ENCODE results near the gene CIPC.

The CIPC gene

DNA sequence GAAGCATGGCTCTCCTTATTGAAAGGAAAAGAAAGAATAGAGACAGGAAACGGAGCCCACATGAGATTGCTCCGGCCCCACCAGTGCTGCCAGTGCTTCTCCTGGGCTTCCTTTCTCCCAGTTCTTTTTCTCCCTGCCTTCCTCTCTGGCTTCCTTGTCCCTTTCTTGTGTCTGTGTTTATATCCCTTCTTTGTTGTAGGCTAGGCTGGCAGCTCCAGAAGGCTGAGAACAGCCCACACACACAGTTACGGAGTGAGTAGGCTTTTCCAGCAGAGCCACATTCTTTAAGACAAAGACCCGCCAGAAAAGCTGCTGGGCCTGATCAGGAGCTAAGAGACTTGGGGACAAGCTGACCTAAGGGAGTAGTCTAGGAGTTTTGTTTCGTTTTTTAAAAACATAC, 13.0 kb downstream of the CIPC start:
- WGBS, 2 experiments: 0% methylated on average over 4 of the region's 5 CpGs
- Histone ChIP-seq H3K4me1 (ENCODE audit: control insufficient read depth, insufficient read depth, low read length) (peaks cover 26% of the 10 kb centered on the region), H3K9me3 (ENCODE audit: control insufficient read depth, low read length) (no peaks in the 10 kb centered on the region), H3K4me3 (ENCODE audit: insufficient read depth, low read depth, low read length) (no peak overlapping the region), H3K36me3 (ENCODE audit: control insufficient read depth, insufficient read depth, low read length) (peaks cover 24% of the 10 kb centered on the region), H3K27me3 (ENCODE audit: control insufficient read depth, insufficient read depth, low read length, poor library complexity, severe bottlenecking) (no peaks in the 10 kb centered on the region), H3K27ac (ENCODE audit: insufficient read depth, low read depth, low read length, poor library complexity, severe bottlenecking) (peak overlapping the region; percentile 93)

DNA sequence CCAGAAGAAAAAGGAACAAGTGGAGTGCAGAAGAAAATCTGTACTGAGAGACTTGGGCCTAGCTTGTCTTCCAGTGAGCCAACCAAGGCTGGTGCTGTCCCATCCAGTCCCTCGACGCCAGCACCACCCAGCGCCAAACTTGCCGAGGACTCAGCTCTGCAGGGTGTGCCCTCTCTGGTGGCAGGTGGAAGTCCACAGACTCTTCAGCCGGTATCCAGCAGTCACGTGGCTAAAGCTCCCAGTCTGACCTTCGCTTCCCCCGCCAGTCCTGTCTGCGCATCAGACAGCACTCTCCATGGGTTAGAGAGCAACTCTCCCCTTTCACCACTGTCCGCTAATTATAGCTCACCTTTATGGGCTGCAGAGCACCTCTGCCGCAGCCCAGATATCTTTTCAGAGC, 15.6 kb downstream of the CIPC start:
- Histone ChIP-seq H3K9me3 (ENCODE audit: control insufficient read depth, low read length) (no peaks in the 10 kb centered on the region), H3K36me3 (ENCODE audit: control insufficient read depth, insufficient read depth, low read length) (peaks cover 13% of the 10 kb centered on the region), H3K27ac (ENCODE audit: insufficient read depth, low read depth, low read length, poor library complexity, severe bottlenecking) (no peak overlapping the region), H3K27me3 (ENCODE audit: control insufficient read depth, insufficient read depth, low read length, poor library complexity, severe bottlenecking) (no peaks in the 10 kb centered on the region), H3K4me1 (ENCODE audit: control insufficient read depth, insufficient read depth, low read length) (peaks cover 26% of the 10 kb centered on the region), H3K4me3 (ENCODE audit: insufficient read depth, low read depth, low read length) (no peak overlapping the region)
- WGBS, 2 experiments: 92 to 94% methylated on average over 11 of the region's 11 CpGs

DNA sequence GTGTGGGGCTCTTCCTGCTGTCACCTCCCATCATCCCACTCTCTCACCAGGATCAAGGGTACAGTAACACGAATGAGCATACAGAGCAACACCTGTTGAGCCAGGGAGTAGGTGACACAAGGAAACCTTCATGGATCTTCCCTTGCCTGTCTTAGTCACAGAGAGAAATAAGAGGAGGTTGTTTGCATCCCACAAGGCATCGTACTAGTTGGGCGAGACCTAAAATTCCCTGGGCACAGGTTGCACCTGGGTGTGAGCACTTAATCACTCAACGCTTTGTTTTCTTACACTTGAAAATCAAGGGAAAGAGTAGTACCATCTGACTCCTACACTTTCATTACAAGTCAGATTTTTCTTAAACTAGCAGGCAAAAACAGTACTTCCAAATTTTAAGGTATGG, 16.6 kb downstream of the CIPC start:
- Histone ChIP-seq H3K36me3 (ENCODE audit: control insufficient read depth, insufficient read depth, low read length) (peaks cover 13% of the 10 kb centered on the region), H3K27ac (ENCODE audit: insufficient read depth, low read depth, low read length, poor library complexity, severe bottlenecking) (no peak overlapping the region), H3K4me1 (ENCODE audit: control insufficient read depth, insufficient read depth, low read length) (peaks cover 22% of the 10 kb centered on the region), H3K4me3 (ENCODE audit: insufficient read depth, low read depth, low read length) (no peak overlapping the region), H3K9me3 (ENCODE audit: control insufficient read depth, low read length) (no peaks in the 10 kb centered on the region), H3K27me3 (ENCODE audit: control insufficient read depth, insufficient read depth, low read length, poor library complexity, severe bottlenecking) (no peaks in the 10 kb centered on the region)
- 95 to 97% methylated on average over 4 of the region's 4 CpGs for WGBS, 2 experiments

GRCh38 chr14:77116172-77116817, 18.2 kb downstream of the CIPC start:
- peaks cover 13% of the 10 kb centered on the region for H3K36me3 ChIP-seq (ENCODE audit: control insufficient read depth, insufficient read depth, low read length)

DNA sequence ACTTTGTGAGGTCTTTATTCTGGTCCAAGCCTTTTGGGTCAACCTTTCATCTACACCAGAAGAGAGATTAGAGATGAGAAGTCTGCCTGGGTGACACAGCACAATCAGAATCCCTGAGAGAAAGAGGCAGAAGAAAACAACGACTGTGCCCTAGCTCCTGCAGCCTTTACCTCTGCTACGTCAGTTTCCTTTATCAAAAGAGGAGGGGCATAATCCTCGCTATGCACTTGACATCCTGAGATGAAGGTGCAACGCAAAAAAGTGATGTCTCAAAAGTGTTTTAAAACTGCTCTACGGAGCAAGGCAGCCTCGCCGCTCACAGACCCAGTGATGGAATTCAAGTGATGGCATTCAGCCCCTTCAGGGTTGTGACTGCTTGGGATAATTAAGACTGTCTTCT, 21.8 kb downstream of the CIPC start:
- H3K27me3 ChIP-seq (ENCODE audit: control insufficient read depth, insufficient read depth, low read length, poor library complexity, severe bottlenecking): peaks cover 13% of the 10 kb centered on the region
- no peak overlapping the region for H3K27ac ChIP-seq (ENCODE audit: insufficient read depth, low read depth, low read length, poor library complexity, severe bottlenecking)
- H3K4me1 ChIP-seq (ENCODE audit: control insufficient read depth, insufficient read depth, low read length): peaks cover 13% of the 10 kb centered on the region
- no peaks in the 10 kb centered on the region for H3K9me3 ChIP-seq (ENCODE audit: control insufficient read depth, low read length)
- no peak overlapping the region for H3K4me3 ChIP-seq (ENCODE audit: insufficient read depth, low read depth, low read length)
- H3K36me3 ChIP-seq (ENCODE audit: control insufficient read depth, insufficient read depth, low read length): no peaks in the 10 kb centered on the region
- 93 to 95% methylated on average over 7 of the region's 7 CpGs for WGBS, 2 experiments

More at GRCh38 chr14:77116172-77116817, 18.2 kb downstream of the CIPC start:
- no peak overlapping the region for H3K4me3 ChIP-seq (ENCODE audit: insufficient read depth, low read depth, low read length)
- no peaks in the 10 kb centered on the region for H3K9me3 ChIP-seq (ENCODE audit: control insufficient read depth, low read length)
- H3K27ac ChIP-seq (ENCODE audit: insufficient read depth, low read depth, low read length, poor library complexity, severe bottlenecking): no peak overlapping the region
- WGBS, 2 experiments: 92 to 93% methylated on average over 2 of the region's 2 CpGs
- H3K4me1 ChIP-seq (ENCODE audit: control insufficient read depth, insufficient read depth, low read length): peaks cover 14% of the 10 kb centered on the region
- no peaks in the 10 kb centered on the region for H3K27me3 ChIP-seq (ENCODE audit: control insufficient read depth, insufficient read depth, low read length, poor library complexity, severe bottlenecking)

- H3K4me1 ChIP-seq (ENCODE audit: control insufficient read depth, insufficient read depth, low read length): peaks cover 13% of the 10 kb centered on the region
- H3K4me3 ChIP-seq (ENCODE audit: insufficient read depth, low read depth, low read length): no peak overlapping the region
- no peaks in the 10 kb centered on the region for H3K36me3 ChIP-seq (ENCODE audit: control insufficient read depth, insufficient read depth, low read length)
- H3K9me3 ChIP-seq (ENCODE audit: control insufficient read depth, low read length): no peaks in the 10 kb centered on the region
- 50 to 52% methylated on average over 9 of the region's 9 CpGs for WGBS, 2 experiments
- H3K27ac ChIP-seq (ENCODE audit: insufficient read depth, low read depth, low read length, poor library complexity, severe bottlenecking): no peak overlapping the region
- H3K27me3 ChIP-seq (ENCODE audit: control insufficient read depth, insufficient read depth, low read length, poor library complexity, severe bottlenecking): peaks cover 23% of the 10 kb centered on the region
Measured at GRCh38 chr14:77120771-77121743, 23.0 kb downstream of the CIPC start.

DNA sequence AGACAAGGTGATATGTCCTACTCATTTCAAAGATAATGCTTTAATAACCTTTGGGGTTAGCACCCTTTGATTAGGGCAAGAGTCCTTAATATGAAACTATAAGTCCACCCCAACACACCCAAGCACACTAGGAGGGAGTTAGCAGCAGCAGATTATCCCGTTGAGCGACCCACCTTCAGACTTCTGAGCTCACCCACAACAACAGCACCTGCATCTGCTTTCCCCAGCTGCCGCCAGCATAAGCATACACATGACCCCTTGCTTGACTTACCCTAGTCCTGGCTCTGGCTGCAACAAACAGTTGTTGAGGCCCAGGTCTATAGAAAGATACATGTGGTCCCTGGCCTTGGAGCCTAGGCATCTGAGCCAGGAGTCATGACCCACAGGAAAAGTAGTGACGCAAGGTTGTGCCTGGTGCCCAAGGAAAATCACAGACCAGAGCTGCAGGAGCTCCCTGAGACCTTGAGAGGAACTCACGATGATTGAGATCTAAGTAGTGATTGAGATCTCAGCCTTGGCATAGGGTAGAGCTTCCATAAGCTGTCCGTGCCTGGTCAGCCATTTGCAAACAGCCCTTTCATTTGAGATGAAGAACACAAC, 24.6 kb downstream of the CIPC start:
- H3K27ac ChIP-seq (ENCODE audit: insufficient read depth, low read depth, low read length, poor library complexity, severe bottlenecking): no peak overlapping the region
- no peaks in the 10 kb centered on the region for H3K9me3 ChIP-seq (ENCODE audit: control insufficient read depth, low read length)
- H3K4me1 ChIP-seq (ENCODE audit: control insufficient read depth, insufficient read depth, low read length): peaks cover 13% of the 10 kb centered on the region
- WGBS, 2 experiments: 89 to 95% methylated on average over 6 of the region's 6 CpGs
- H3K4me3 ChIP-seq (ENCODE audit: insufficient read depth, low read depth, low read length): no peak overlapping the region
- peaks cover 30% of the 10 kb centered on the region for H3K27me3 ChIP-seq (ENCODE audit: control insufficient read depth, insufficient read depth, low read length, poor library complexity, severe bottlenecking)
- H3K36me3 ChIP-seq (ENCODE audit: control insufficient read depth, insufficient read depth, low read length): no peaks in the 10 kb centered on the region

GRCh38 chr14:77123381-77124325, 25.6 kb downstream of the CIPC start:
- WGBS, 2 experiments: 80 to 82% methylated on average over 9 of the region's 9 CpGs
- Histone ChIP-seq H3K36me3 (ENCODE audit: control insufficient read depth, insufficient read depth, low read length) (no peaks in the 10 kb centered on the region), H3K27ac (ENCODE audit: insufficient read depth, low read depth, low read length, poor library complexity, severe bottlenecking) (no peak overlapping the region), H3K27me3 (ENCODE audit: control insufficient read depth, insufficient read depth, low read length, poor library complexity, severe bottlenecking) (peaks cover 30% of the 10 kb centered on the region), H3K9me3 (ENCODE audit: control insufficient read depth, low read length) (no peaks in the 10 kb centered on the region), H3K4me3 (ENCODE audit: insufficient read depth, low read depth, low read length) (no peak overlapping the region), H3K4me1 (ENCODE audit: control insufficient read depth, insufficient read depth, low read length) (peaks cover 13% of the 10 kb centered on the region)

DNA sequence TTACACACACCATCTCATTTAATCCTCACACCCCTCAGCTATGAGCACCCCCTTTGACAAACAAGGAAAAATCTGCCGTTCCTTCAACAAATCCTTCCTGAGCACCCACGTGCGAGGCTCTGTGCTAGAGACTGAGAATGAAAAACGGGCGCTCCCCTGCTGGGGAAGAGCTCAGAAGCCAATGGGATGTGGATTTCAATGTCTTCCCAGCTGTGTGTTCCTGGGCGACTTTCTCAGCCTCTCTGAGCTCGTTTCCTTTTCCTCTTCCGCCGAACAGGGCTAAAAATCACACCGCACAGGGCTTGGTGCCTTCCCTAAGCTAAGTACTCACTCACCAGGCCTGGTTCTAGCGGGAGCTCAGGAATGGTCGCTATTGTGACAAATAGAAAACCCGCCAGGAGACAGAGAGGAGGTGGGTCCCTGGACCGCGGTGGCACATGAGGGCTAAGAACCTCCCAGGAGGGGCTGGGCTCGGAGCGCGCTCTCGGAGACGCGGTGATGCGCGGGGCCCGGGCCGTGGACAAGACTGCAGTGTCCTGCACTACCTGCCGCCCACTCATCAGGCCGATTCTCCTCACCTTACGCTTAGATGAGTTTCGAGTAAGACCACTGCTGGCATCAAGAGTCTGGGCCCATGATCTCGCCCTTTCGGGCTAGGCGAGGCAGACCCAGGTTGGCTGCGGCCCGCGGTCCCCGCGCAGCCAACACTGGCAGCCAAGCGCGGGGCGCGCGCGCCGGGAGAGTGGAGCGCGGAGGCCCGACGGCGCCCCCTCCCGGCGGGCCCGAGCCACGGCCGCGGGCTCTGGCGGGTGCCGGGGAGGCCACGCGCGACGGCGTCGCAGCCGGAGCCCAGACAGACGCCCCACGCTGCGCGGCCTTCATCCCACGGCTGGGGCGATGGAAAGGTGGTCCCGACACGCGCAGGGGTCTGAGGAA, 26.6 kb downstream of the CIPC start:
- Histone ChIP-seq H3K27me3 (ENCODE audit: control insufficient read depth, insufficient read depth, low read length, poor library complexity, severe bottlenecking) (peaks cover 30% of the 10 kb centered on the region), H3K9me3 (ENCODE audit: control insufficient read depth, low read length) (no peaks in the 10 kb centered on the region), H3K36me3 (ENCODE audit: control insufficient read depth, insufficient read depth, low read length) (no peaks in the 10 kb centered on the region), H3K4me1 (ENCODE audit: control insufficient read depth, insufficient read depth, low read length) (peaks cover 13% of the 10 kb centered on the region), H3K4me3 (ENCODE audit: insufficient read depth, low read depth, low read length) (peak overlapping the region; percentile 53), H3K27ac (ENCODE audit: insufficient read depth, low read depth, low read length, poor library complexity, severe bottlenecking) (no peak overlapping the region)
- WGBS, 2 experiments: 7% methylated on average over 73 of the region's 73 CpGs

All from ectodermal cell (in vitro differentiated cells).